Astrocyte of the cerebellum (primary cell): Measurements from ENCODE around the gene ACTL9.
"Not testable (repeated sequence)": the region's sequence is repeated elsewhere in the genome, so short reads cannot be mapped to it uniquely, and the experiment has no call there.

Source experiments
- DNase-seq: peaks from one replicate; pipeline ENCODE4 v3.0.0-alpha.2; 2011; ENCODE audit warnings: low read depth
- H3K4me3 ChIP-seq: 2 replicates; pipeline ENCODE4 v1.5.1; 2011; ENCODE audit warnings: mild to moderate bottlenecking, low read depth, low read length, moderate library complexity
- CTCF ChIP-seq: IDR thresholded peaks from 2 replicates; pipeline ENCODE4 v1.5.1; 2012; ENCODE audit warnings: low read length, low read depth, moderate library complexity, mild to moderate bottlenecking; ENCODE audit errors: missing control alignments
- in situ Hi-C: cut with HindIII; loops from 2 replicates; pipeline ENCODE4 v1.10.0; 2017; ENCODE audit warnings: low sequenced_read_pairs

ACTL9 gene

GRCh38 chr19:8721334-8721733 is 22.7 kb upstream of the ACTL9 start, which contains the start of gene OR2Z1:
Gene OR2Z1 (plus strand): TSS chr19:8721634. CDS start chr19:8731029, 9,395 bp downstream.
- H3K4me3 ChIP-seq: no peak within 1 kb of the TSS
- DNase-seq: no peak
- no peak for TF ChIP-seq CTCF
- in situ Hi-C loops: no loop called here

GRCh38 chr19:8710337-8710736 is 11.7 kb upstream of the ACTL9 start:
- DNase-seq, in situ Hi-C loops, H3K4me3 ChIP-seq: not testable (repeated sequence)

GRCh38 chr19:8705742-8706141 is 7.1 kb upstream of the ACTL9 start:
- H3K4me3 ChIP-seq: no peak overlapping the region
- DNase-seq: no peak
- in situ Hi-C loops: no loop called here
- no peak for TF ChIP-seq CTCF

- H3K4me3 ChIP-seq, DNase-seq, in situ Hi-C loops: not testable (repeated sequence)
Observed at GRCh38 chr19:8705304-8705703, 6.7 kb upstream of the ACTL9 start.

GRCh38 chr19:8703223-8703622 is 4.6 kb upstream of the ACTL9 start:
- no peak for TF ChIP-seq CTCF
- no peak overlapping the region for H3K4me3 ChIP-seq
- in situ Hi-C loops: no loop called here
- no peak for DNase-seq

- in situ Hi-C loops: no loop called here
Observed at GRCh38 chr19:8702350-8702749, 3.8 kb upstream of the ACTL9 start.

GRCh38 chr19:8700956-8701355 is 2.4 kb upstream of the ACTL9 start:
- no peak overlapping the region for H3K4me3 ChIP-seq
- no peak for TF ChIP-seq CTCF
- no peak for DNase-seq
- in situ Hi-C loops: no loop called here

More at GRCh38 chr19:8702350-8702749, 3.8 kb upstream of the ACTL9 start:
- no peak for DNase-seq
- H3K4me3 ChIP-seq: no peak overlapping the region
- no peak for TF ChIP-seq CTCF

GRCh38 chr19:8699908-8700307 is 1.3 kb upstream of the ACTL9 start:
- no peak overlapping the region for H3K4me3 ChIP-seq
- in situ Hi-C loops: loop anchor here (25.0 kb wide), 1 partner anchor 162 kb away; no protein-coding TSS in a partner anchor
- TF ChIP-seq CTCF: no peak
- DNase-seq: no peak
